HPDE6-E6E7 (cell line): ENCODE measurements around the gene BACE1-AS.
"Not testable (repeated sequence)": the region's sequence is repeated elsewhere in the genome, so short reads cannot be mapped to it uniquely, and the experiment has no call there.

Experiments used
- DNase-seq: peaks from one replicate; pipeline ENCODE4 v3.0.0; 2011; ENCODE audit warnings: missing footprints; ENCODE audit errors: extremely low spot score

The BACE1-AS gene

GRCh38 chr11:117290809-117291396 lies at the start of gene BACE1-AS:
TSS of gene BACE1-AS (plus strand) at chr11:117291346.
- DNase-seq: no peak

GRCh38 chr11:117248341-117248740 lies 42.8 kb upstream of the BACE1-AS start:
- DNase-seq: no peak

- DNase-seq: no peak
Measured at GRCh38 chr11:117249571-117249970, 41.6 kb upstream of the BACE1-AS start.

- DNase-seq: no peak
Measured at GRCh38 chr11:117251506-117251905, 39.6 kb upstream of the BACE1-AS start.

GRCh38 chr11:117255966-117256365 lies 35.2 kb upstream of the BACE1-AS start:
- DNase-seq: peak; percentile 40

- DNase-seq: no peak
Measured at GRCh38 chr11:117256573-117256972, 34.6 kb upstream of the BACE1-AS start.

- DNase-seq: no peak
Measured at GRCh38 chr11:117258576-117258975, 32.6 kb upstream of the BACE1-AS start.

- no peak for DNase-seq
Measured at GRCh38 chr11:117259417-117259816, 31.7 kb upstream of the BACE1-AS start.

- not testable (repeated sequence) for DNase-seq
Measured at GRCh38 chr11:117264624-117265323, 26.4 kb upstream of the BACE1-AS start.

- DNase-seq: no peak
Measured at GRCh38 chr11:117265745-117266144, 25.4 kb upstream of the BACE1-AS start.

GRCh38 chr11:117269856-117270255 lies 21.3 kb upstream of the BACE1-AS start:
- no peak for DNase-seq

GRCh38 chr11:117271208-117271607 lies 19.9 kb upstream of the BACE1-AS start:
- DNase-seq: no peak

- not testable (repeated sequence) for DNase-seq
Measured at GRCh38 chr11:117272175-117272574, 19.0 kb upstream of the BACE1-AS start.

- no peak for DNase-seq
Measured at GRCh38 chr11:117273550-117274289, 17.4 kb upstream of the BACE1-AS start.

GRCh38 chr11:117278347-117278746 lies 12.8 kb upstream of the BACE1-AS start:
- DNase-seq: no peak

- no peak for DNase-seq
Measured at GRCh38 chr11:117279711-117280376, 11.3 kb upstream of the BACE1-AS start.

GRCh38 chr11:117281159-117281558 lies 10.0 kb upstream of the BACE1-AS start:
- peak; percentile 52 for DNase-seq

- DNase-seq: no peak
Measured at GRCh38 chr11:117281869-117282268, 9.3 kb upstream of the BACE1-AS start.

- no peak for DNase-seq
Measured at GRCh38 chr11:117282956-117283355, 8.2 kb upstream of the BACE1-AS start.

- DNase-seq: no peak
Measured at GRCh38 chr11:117284053-117284452, 7.1 kb upstream of the BACE1-AS start.

- no peak for DNase-seq
Measured at GRCh38 chr11:117286588-117286987, 4.6 kb upstream of the BACE1-AS start.

GRCh38 chr11:117287668-117288067 lies 3.5 kb upstream of the BACE1-AS start:
- no peak for DNase-seq
